Measurements from ENCODE around the gene CD7.

The CD7 gene

DNA sequence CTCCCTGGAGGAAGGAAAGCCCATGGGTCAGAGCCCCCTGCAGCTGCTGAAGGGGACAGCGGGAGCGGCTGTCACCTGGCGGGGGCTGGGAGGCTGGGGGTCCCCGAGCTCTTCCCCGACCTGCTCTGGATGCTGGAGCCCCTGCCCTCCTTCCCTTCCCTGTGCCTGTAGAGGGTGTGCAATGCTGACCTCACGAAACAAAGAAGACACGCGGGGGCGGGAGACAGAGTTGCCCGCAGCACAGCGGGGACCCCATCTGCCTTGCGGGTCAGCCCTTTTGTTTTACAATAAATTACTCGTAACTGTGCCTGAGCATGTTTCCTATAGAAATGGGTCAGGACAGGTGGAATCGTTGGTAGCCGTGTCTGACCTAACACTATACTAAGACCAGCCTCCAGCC lies 9.9 kb upstream of the CD7 start:
- H3K4me3 ChIP-seq (ENCODE audit: low read depth, low read length): no peak overlapping the region
- ChIA-PET CTCF (no interaction called here), POLR2A (no interaction called here)
- no peak for DNase-seq (ENCODE audit: low read depth, low spot score)
- TF ChIP-seq, protein P1, sequence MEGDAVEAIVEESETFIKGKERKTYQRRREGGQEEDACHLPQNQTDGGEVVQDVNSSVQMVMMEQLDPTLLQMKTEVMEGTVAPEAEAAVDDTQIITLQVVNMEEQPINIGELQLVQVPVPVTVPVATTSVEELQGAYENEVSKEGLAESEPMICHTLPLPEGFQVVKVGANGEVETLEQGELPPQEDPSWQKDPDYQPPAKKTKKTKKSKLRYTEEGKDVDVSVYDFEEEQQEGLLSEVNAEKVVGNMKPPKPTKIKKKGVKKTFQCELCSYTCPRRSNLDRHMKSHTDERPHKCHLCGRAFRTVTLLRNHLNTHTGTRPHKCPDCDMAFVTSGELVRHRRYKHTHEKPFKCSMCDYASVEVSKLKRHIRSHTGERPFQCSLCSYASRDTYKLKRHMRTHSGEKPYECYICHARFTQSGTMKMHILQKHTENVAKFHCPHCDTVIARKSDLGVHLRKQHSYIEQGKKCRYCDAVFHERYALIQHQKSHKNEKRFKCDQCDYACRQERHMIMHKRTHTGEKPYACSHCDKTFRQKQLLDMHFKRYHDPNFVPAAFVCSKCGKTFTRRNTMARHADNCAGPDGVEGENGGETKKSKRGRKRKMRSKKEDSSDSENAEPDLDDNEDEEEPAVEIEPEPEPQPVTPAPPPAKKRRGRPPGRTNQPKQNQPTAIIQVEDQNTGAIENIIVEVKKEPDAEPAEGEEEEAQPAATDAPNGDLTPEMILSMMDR (IDR thresholded peaks at IDR 0.05; ENCODE audit: insufficient read depth, low read length, missing control alignments): no peak

GRCh38 chr17:82325286-82326180 lies 8.1 kb upstream of the CD7 start:
- TF ChIP-seq, protein P1 (IDR thresholded peaks at IDR 0.05; ENCODE audit: insufficient read depth, low read length, missing control alignments): no peak
- ChIA-PET POLR2A (no interaction called here), CTCF (interaction anchor here (1.1 to 1.3 kb wide), 2 partner anchors 24 to 288 kb away, joined by 3 to 4 read pairs; partner anchors contain the start of gene DCXR)
- DNase-seq (ENCODE audit: low read depth, low spot score): no peak
- H3K4me3 ChIP-seq (ENCODE audit: low read depth, low read length): no peak overlapping the region

GRCh38 chr17:82324566-82325285 lies 7.3 kb upstream of the CD7 start:
- DNase-seq (ENCODE audit: low read depth, low spot score): no peak
- ChIA-PET CTCF (interaction anchor here (1.1 to 4.4 kb wide), 2 partner anchors 22 to 287 kb away, joined by 3 to 16 read pairs; partner anchors contain the start of gene DCXR), POLR2A (no interaction called here)

GRCh38 chr17:82323514-82324234 lies 6.3 kb upstream of the CD7 start:
- H3K4me3 ChIP-seq (ENCODE audit: low read depth, low read length): no peak overlapping the region
- TF ChIP-seq, protein P1 (IDR thresholded peaks at IDR 0.05; ENCODE audit: insufficient read depth, low read length, missing control alignments): no peak
- ChIA-PET POLR2A (no interaction called here), CTCF (interaction anchor here (1.3 to 4.4 kb wide), 3 partner anchors 14 to 25 kb away, joined by 4 to 16 read pairs (median 5); no protein-coding TSS in a partner anchor)
- no peak for DNase-seq (ENCODE audit: low read depth, low spot score)

More at GRCh38 chr17:82324566-82325285, 7.3 kb upstream of the CD7 start:
- TF ChIP-seq, protein P1 (IDR thresholded peaks at IDR 0.05; ENCODE audit: insufficient read depth, low read length, missing control alignments): no peak
- H3K4me3 ChIP-seq (ENCODE audit: low read depth, low read length): no peak overlapping the region

- ChIA-PET POLR2A (no interaction called here), CTCF (interaction anchor here (0.9 to 4.4 kb wide), 8 partner anchors 11 to 117 kb away, joined by 4 to 18 read pairs (median 7); partner anchors contain the start of gene SECTM1)
- DNase-seq (ENCODE audit: low read depth, low spot score): no peak
- TF ChIP-seq, protein P1 (IDR thresholded peaks at IDR 0.05; ENCODE audit: insufficient read depth, low read length, missing control alignments): no peak
- H3K4me3 ChIP-seq (ENCODE audit: low read depth, low read length): no peak overlapping the region
Measured at GRCh38 chr17:82322526-82323453, 5.4 kb upstream of the CD7 start.

Measured in AG04449 (cell line).